HEK293 (cell line): ENCODE data around the gene SH3BP4.
A peak's percentile ranks its signal among the peaks of the same experiment; 100 is the strongest.

Experiments used
- FEZF1 ChIP-seq: fragments of 450-650 bp; formaldehyde crosslinking; IDR thresholded peaks from 2 replicates; pipeline ENCODE4 v1.5.1; 2016; ENCODE audit warnings: missing biosample characterization, missing genetic modification characterization
- GLIS2 ChIP-seq: fragments of 450-650 bp; formaldehyde crosslinking; IDR thresholded peaks from 2 replicates; pipeline ENCODE4 v1.5.1; 2016; ENCODE audit warnings: missing biosample characterization, missing genetic modification characterization
- IKZF3 ChIP-seq: fragments of 450-650 bp; IDR thresholded peaks from 2 replicates; pipeline ENCODE4 v1.5.0; 2018; ENCODE audit warnings: missing biosample characterization, mild to moderate bottlenecking, missing genetic modification characterization, moderate library complexity
- PRDM1 ChIP-seq: fragments of 450-650 bp; formaldehyde crosslinking; IDR thresholded peaks from 2 replicates; pipeline ENCODE4; 2016; ENCODE audit warnings: missing biosample characterization, missing genetic modification characterization
- YY2 ChIP-seq: fragments of 450-650 bp; formaldehyde crosslinking; IDR thresholded peaks from 2 replicates; pipeline ENCODE4 v1.5.1; 2016; ENCODE audit warnings: missing biosample characterization, missing genetic modification characterization
- ZBTB17 ChIP-seq: fragments of 450-650 bp; formaldehyde crosslinking; IDR thresholded peaks from 2 replicates; pipeline ENCODE4 v1.5.1; 2016; ENCODE audit warnings: missing biosample characterization, missing genetic modification characterization
- ZFP37 ChIP-seq: fragments of 450-650 bp; formaldehyde crosslinking; IDR thresholded peaks from 2 replicates; pipeline ENCODE4 v1.5.1; 2016; ENCODE audit warnings: missing biosample characterization, missing genetic modification characterization
- ZNF174 ChIP-seq: fragments of 450-650 bp; formaldehyde crosslinking; IDR thresholded peaks from 2 replicates; pipeline ENCODE4 v1.5.0; 2017; ENCODE audit warnings: missing biosample characterization, mild to moderate bottlenecking, missing genetic modification characterization
- ZNF248 ChIP-seq: fragments of 450-650 bp; formaldehyde crosslinking; IDR thresholded peaks from 2 replicates; pipeline ENCODE4 v1.5.1; 2017; ENCODE audit warnings: missing biosample characterization, missing genetic modification characterization
- ZNF274 ChIP-seq, 2 experiments: fragments of 200-500 bp in 1 of 2; fragments of 450-650 bp in 1 of 2; sonication (Bioruptor generic) in 1 of 2; formaldehyde crosslinking in 1 of 2; IDR thresholded peaks; 2 replicates each; pipeline versions ENCODE4 v1.5.1 to v1.6.1; 2014 to 2016; ENCODE audit warnings: borderline replicate concordance in 1 of 2, inconsistent platforms in 1 of 2, low read length in 1 of 2, missing biosample characterization in 1 of 2, missing genetic modification characterization in 1 of 2
- ZNF394 ChIP-seq: fragments of 450-650 bp; formaldehyde crosslinking; IDR thresholded peaks from 2 replicates; pipeline ENCODE4 v1.5.1; 2016; ENCODE audit warnings: missing biosample characterization, missing genetic modification characterization, mild to moderate bottlenecking, moderate library complexity, borderline replicate concordance
- ZNF510 ChIP-seq: fragments of 450-650 bp; formaldehyde crosslinking; IDR thresholded peaks from 2 replicates; pipeline ENCODE4 v1.5.1; 2018; ENCODE audit warnings: mild to moderate bottlenecking, missing genetic modification characterization, missing biosample characterization; ENCODE audit not compliant: insufficient replicate concordance
- ZNF561 ChIP-seq: fragments of 450-650 bp; IDR thresholded peaks from 2 replicates; pipeline ENCODE4 v1.5.1; 2018; ENCODE audit warnings: missing biosample characterization, missing genetic modification characterization, borderline replicate concordance
- ZNF654 ChIP-seq: fragments of 450-650 bp; formaldehyde crosslinking; IDR thresholded peaks from 2 replicates; pipeline ENCODE4 v1.5.1; 2016; ENCODE audit warnings: low read depth, missing biosample characterization, missing genetic modification characterization
- ZNF660 ChIP-seq: fragments of 450-650 bp; IDR thresholded peaks from 2 replicates; pipeline ENCODE4 v1.5.1; 2018; ENCODE audit warnings: missing biosample characterization, mild to moderate bottlenecking, missing genetic modification characterization
- ZNF677 ChIP-seq: fragments of 450-650 bp; IDR thresholded peaks from 2 replicates; pipeline ENCODE4 v1.5.0; 2018; ENCODE audit warnings: missing biosample characterization, mild to moderate bottlenecking, missing genetic modification characterization, moderate library complexity
- ZNF837 ChIP-seq: fragments of 450-650 bp; formaldehyde crosslinking; IDR thresholded peaks from 2 replicates; pipeline ENCODE4 v1.5.1; 2016; ENCODE audit warnings: missing biosample characterization, missing genetic modification characterization
- ZNF843 ChIP-seq: fragments of 450-650 bp; formaldehyde crosslinking; IDR thresholded peaks from 2 replicates; pipeline ENCODE4 v1.5.1; 2016; ENCODE audit warnings: missing biosample characterization, missing genetic modification characterization
- TF ChIP-seq, protein P1 (sequence below): fragments of 450-650 bp; formaldehyde crosslinking; IDR thresholded peaks from 2 replicates; pipeline ENCODE4 v1.5.1; 2016; ENCODE audit warnings: missing biosample characterization, missing genetic modification characterization
- TF ChIP-seq, protein P2 (sequence below): fragments of 450-650 bp; formaldehyde crosslinking; IDR thresholded peaks from 2 replicates; pipeline ENCODE4 v1.5.1; 2016; ENCODE audit warnings: missing biosample characterization, missing genetic modification characterization
- TF ChIP-seq, protein P3 (sequence below): fragments of 450-650 bp; formaldehyde crosslinking; IDR thresholded peaks from 2 replicates; pipeline ENCODE4 v1.5.1; 2016; ENCODE audit warnings: missing biosample characterization, missing genetic modification characterization
- TF ChIP-seq, protein P4 (sequence below): fragments of 450-650 bp; formaldehyde crosslinking; conservative IDR thresholded peaks from 2 replicates; pipeline ENCODE4 v1.5.1; 2016; ENCODE audit warnings: low read depth, missing biosample characterization, missing genetic modification characterization
- TF ChIP-seq, protein P5 (sequence below): sonication (generic); formaldehyde crosslinking; IDR thresholded peaks from 2 replicates; pipeline ENCODE4 v1.8.1; 2022; ENCODE audit warnings: mild to moderate bottlenecking, moderate library complexity, missing genetic modification reagents
- TF ChIP-seq, protein P6 (sequence below): fragments of 450-650 bp; formaldehyde crosslinking; IDR thresholded peaks from 2 replicates; pipeline ENCODE4 v1.5.1; 2016; ENCODE audit warnings: missing biosample characterization, missing genetic modification characterization
- TF ChIP-seq, protein P7 (sequence below): fragments of 450-650 bp; formaldehyde crosslinking; IDR thresholded peaks from 2 replicates; pipeline ENCODE4 v1.5.1; 2017; ENCODE audit warnings: missing biosample characterization, missing genetic modification characterization

SH3BP4 gene

DNA sequence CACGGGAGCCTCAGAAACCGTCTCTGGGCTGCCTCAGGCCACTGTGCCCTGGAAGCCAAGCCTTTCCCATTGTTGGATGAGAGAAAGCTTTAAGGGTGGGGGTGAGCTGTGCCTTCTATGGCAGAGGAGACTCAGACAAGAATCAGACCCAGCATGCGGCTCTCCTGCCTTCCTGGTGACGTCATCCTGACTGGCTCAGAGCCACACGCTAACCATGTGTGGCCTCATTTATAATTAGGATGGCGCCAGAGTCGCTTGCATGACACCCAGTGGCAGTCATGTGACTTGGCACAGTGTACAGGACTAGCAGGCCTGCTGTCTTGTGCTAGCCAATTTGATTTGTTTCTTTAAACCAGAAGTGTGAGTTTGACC lies 99.1 kb downstream of the SH3BP4 start (continued):
- TF ChIP-seq ZNF837 (tag by site-specific recombination) (no peak), ZNF174 (tag by site-specific recombination) (no peak), YY2 (tag by site-specific recombination) (no peak; the same call in 1 of the 2 replicates), ZBTB17 (tag by site-specific recombination) (peak; percentile 78), ZNF843 (tag by site-specific recombination) (peak; percentile 83), ZNF248 (tag by site-specific recombination) (no peak), ZFP37 (peak; percentile 53; the same call in 1 of the 2 replicates), FEZF1 (tag by site-specific recombination) (peak; percentile 46), GLIS2 (tag by site-specific recombination) (peak; percentile 43), ZNF660 (tag by site-specific recombination) (peak; percentile 86), ZNF274 (IDR thresholded peaks at IDR 0.05; ENCODE audit: low read length) (no peak), ZNF274 (tag by site-specific recombination; IDR thresholded peaks at IDR 0.05; ENCODE audit: borderline replicate concordance) (no peak), ZNF654 (tag by site-specific recombination) (no peak), ZNF677 (tag by site-specific recombination) (no peak), ZNF561 (peak; percentile 73), IKZF3 (tag by site-specific recombination) (peak; percentile 75), ZNF394 (tag by site-specific recombination) (peak; percentile 55; the same call in 1 of the 2 replicates), ZNF510 (tag by site-specific recombination) (no peak), PRDM1 (tag by site-specific recombination) (peak; percentile 46; the same call in 1 of the 2 replicates)
- TF ChIP-seq, protein P1, sequence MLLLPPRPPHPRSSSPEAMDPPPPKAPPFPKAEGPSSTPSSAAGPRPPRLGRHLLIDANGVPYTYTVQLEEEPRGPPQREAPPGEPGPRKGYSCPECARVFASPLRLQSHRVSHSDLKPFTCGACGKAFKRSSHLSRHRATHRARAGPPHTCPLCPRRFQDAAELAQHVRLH (tag by site-specific recombination), result no peak
- TF ChIP-seq, protein P2, sequence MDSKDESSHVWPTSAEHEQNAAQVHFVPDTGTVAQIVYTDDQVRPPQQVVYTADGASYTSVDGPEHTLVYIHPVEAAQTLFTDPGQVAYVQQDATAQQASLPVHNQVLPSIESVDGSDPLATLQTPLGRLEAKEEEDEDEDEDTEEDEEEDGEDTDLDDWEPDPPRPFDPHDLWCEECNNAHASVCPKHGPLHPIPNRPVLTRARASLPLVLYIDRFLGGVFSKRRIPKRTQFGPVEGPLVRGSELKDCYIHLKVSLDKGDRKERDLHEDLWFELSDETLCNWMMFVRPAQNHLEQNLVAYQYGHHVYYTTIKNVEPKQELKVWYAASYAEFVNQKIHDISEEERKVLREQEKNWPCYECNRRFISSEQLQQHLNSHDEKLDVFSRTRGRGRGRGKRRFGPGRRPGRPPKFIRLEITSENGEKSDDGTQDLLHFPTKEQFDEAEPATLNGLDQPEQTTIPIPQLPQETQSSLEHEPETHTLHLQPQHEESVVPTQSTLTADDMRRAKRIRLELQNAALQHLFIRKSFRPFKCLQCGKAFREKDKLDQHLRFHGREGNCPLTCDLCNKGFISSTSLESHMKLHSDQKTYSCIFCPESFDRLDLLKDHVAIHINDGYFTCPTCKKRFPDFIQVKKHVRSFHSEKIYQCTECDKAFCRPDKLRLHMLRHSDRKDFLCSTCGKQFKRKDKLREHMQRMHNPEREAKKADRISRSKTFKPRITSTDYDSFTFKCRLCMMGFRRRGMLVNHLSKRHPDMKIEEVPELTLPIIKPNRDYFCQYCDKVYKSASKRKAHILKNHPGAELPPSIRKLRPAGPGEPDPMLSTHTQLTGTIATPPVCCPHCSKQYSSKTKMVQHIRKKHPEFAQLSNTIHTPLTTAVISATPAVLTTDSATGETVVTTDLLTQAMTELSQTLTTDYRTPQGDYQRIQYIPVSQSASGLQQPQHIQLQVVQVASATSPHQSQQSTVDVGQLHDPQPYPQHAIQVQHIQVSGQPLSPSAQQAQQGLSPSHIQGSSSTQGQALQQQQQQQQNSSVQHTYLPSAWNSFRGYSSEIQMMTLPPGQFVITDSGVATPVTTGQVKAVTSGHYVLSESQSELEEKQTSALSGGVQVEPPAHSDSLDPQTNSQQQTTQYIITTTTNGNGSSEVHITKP, result peak; percentile 79
- TF ChIP-seq, protein P3, sequence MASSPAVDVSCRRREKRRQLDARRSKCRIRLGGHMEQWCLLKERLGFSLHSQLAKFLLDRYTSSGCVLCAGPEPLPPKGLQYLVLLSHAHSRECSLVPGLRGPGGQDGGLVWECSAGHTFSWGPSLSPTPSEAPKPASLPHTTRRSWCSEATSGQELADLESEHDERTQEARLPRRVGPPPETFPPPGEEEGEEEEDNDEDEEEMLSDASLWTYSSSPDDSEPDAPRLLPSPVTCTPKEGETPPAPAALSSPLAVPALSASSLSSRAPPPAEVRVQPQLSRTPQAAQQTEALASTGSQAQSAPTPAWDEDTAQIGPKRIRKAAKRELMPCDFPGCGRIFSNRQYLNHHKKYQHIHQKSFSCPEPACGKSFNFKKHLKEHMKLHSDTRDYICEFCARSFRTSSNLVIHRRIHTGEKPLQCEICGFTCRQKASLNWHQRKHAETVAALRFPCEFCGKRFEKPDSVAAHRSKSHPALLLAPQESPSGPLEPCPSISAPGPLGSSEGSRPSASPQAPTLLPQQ (tag by site-specific recombination), result peak; percentile 66
- TF ChIP-seq, protein P4, sequence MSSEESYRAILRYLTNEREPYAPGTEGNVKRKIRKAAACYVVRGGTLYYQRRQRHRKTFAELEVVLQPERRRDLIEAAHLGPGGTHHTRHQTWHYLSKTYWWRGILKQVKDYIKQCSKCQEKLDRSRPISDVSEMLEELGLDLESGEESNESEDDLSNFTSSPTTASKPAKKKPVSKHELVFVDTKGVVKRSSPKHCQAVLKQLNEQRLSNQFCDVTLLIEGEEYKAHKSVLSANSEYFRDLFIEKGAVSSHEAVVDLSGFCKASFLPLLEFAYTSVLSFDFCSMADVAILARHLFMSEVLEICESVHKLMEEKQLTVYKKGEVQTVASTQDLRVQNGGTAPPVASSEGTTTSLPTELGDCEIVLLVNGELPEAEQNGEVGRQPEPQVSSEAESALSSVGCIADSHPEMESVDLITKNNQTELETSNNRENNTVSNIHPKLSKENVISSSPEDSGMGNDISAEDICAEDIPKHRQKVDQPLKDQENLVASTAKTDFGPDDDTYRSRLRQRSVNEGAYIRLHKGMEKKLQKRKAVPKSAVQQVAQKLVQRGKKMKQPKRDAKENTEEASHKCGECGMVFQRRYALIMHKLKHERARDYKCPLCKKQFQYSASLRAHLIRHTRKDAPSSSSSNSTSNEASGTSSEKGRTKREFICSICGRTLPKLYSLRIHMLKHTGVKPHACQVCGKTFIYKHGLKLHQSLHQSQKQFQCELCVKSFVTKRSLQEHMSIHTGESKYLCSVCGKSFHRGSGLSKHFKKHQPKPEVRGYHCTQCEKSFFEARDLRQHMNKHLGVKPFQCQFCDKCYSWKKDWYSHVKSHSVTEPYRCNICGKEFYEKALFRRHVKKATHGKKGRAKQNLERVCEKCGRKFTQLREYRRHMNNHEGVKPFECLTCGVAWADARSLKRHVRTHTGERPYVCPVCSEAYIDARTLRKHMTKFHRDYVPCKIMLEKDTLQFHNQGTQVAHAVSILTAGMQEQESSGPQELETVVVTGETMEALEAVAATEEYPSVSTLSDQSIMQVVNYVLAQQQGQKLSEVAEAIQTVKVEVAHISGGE (tag by site-specific recombination), result no peak
- TF ChIP-seq, protein P5, sequence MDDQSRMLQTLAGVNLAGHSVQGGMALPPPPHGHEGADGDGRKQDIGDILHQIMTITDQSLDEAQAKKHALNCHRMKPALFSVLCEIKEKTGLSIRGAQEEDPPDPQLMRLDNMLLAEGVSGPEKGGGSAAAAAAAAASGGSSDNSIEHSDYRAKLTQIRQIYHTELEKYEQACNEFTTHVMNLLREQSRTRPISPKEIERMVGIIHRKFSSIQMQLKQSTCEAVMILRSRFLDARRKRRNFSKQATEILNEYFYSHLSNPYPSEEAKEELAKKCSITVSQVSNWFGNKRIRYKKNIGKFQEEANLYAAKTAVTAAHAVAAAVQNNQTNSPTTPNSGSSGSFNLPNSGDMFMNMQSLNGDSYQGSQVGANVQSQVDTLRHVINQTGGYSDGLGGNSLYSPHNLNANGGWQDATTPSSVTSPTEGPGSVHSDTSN (CRISPR knock-in tag), result 0 out of 2 replicates have a peak, but pooled peaks have one; percentile 27
- TF ChIP-seq, protein P6, sequence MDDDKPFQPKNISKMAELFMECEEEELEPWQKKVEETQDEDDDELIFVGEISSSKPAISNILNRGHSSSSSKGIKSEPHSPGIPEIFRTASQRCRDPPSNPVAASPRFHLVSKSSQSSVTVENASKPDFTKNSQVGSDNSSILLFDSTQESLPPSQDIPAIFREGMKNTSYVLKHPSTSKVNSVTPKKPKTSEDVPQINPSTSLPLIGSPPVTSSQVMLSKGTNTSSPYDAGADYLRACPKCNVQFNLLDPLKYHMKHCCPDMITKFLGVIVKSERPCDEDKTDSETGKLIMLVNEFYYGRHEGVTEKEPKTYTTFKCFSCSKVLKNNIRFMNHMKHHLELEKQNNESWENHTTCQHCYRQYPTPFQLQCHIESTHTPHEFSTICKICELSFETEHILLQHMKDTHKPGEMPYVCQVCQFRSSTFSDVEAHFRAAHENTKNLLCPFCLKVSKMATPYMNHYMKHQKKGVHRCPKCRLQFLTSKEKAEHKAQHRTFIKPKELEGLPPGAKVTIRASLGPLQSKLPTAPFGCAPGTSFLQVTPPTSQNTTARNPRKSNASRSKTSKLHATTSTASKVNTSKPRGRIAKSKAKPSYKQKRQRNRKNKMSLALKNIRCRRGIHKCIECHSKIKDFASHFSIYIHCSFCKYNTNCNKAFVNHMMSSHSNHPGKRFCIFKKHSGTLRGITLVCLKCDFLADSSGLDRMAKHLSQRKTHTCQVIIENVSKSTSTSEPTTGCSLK (tag by site-specific recombination), result no peak
- TF ChIP-seq, protein P7, sequence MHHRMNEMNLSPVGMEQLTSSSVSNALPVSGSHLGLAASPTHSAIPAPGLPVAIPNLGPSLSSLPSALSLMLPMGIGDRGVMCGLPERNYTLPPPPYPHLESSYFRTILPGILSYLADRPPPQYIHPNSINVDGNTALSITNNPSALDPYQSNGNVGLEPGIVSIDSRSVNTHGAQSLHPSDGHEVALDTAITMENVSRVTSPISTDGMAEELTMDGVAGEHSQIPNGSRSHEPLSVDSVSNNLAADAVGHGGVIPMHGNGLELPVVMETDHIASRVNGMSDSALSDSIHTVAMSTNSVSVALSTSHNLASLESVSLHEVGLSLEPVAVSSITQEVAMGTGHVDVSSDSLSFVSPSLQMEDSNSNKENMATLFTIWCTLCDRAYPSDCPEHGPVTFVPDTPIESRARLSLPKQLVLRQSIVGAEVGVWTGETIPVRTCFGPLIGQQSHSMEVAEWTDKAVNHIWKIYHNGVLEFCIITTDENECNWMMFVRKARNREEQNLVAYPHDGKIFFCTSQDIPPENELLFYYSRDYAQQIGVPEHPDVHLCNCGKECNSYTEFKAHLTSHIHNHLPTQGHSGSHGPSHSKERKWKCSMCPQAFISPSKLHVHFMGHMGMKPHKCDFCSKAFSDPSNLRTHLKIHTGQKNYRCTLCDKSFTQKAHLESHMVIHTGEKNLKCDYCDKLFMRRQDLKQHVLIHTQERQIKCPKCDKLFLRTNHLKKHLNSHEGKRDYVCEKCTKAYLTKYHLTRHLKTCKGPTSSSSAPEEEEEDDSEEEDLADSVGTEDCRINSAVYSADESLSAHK, result peak; percentile 57; the same call in 1 of the 2 replicates
